Stimulated activated CD4-positive, alpha-beta T cell treated with anti-CD3 and anti-CD28 coated beads, Interleukin-1b, Interleukin-23, amount 100 ng/mL, for 1 hour (primary cell): ENCODE measurements around the gene RIPOR2.
"Not testable (repeated sequence)": the region's sequence is repeated elsewhere in the genome, so short reads cannot be mapped to it uniquely, and the experiment has no call there.

ENCODE experiments used
- DNase-seq, 2 donors: peaks; one replicate each; pipeline ENCODE4 v3.0.0-alpha.2; 2020; ENCODE audit warnings: low read depth in 2 of 2

RIPOR2 gene

GRCh38 chr6:24951811-24952299 is 16.1 kb upstream of the RIPOR2 start:
- no peak for DNase-seq

GRCh38 chr6:24950218-24950941 is 14.6 kb upstream of the RIPOR2 start:
- no peak for DNase-seq

- DNase-seq = no peak
Observed at GRCh38 chr6:24949020-24949569, 13.3 kb upstream of the RIPOR2 start.

- not testable (repeated sequence) for DNase-seq
Observed at GRCh38 chr6:24948261-24948660, 12.5 kb upstream of the RIPOR2 start.

DNA sequence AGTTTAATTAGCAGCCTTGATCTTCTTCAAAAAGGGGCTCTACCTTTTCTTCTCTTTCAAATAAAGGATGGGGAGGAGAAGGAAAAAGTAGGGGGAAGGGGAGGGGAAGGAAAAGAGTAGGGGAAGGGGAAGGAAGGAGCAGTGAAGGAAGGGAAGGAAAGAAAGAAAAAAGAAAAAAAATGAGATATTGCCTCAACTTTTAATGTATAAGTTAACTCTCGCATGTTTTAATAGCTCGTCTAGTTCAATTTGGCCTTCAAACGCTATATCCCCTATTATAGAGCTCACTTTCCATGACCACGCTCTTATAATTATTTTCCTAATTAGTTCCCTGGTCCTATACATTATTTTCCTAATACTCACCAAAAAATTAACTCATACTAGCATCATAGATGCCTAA is 11.9 kb upstream of the RIPOR2 start:
- no peak for DNase-seq

DNA sequence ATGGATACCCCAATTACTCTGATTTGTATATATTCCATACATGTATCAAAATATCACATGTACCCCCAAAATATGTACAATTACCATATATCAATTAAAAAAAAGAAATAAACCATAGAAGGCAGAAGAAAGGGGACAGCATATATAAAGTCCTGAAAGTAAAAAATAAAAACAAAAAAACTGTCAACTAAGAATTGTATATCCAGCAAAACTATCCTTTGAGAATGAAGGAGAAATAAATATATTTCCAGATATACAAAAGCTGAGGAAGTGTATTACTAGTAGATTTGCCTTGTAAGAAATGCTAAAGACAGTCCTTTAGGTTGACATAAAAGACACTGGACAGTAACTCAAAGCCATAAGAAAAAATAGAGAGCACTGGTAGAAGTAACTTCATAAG is 9.3 kb upstream of the RIPOR2 start:
- no peak for DNase-seq

DNA sequence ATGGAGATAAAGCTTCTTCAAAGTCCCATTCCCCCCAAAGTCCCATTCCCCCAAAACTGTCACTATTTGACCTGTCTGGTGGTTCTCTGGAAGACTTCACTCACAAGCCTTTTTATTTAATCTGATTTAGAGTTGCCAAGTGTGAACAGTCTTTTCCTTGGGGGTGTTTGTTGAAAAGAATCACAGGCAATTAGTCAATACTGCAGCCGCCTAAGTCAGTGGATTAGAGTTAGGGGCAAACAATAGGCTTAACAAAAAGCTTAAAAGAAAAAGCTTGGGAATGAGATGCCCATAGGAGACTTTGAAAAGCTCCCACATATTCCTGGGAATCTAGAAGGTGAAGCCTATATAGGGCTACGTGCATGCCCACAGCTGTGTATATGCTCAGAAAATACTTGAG is 8.0 kb upstream of the RIPOR2 start:
- no peak for DNase-seq

DNA sequence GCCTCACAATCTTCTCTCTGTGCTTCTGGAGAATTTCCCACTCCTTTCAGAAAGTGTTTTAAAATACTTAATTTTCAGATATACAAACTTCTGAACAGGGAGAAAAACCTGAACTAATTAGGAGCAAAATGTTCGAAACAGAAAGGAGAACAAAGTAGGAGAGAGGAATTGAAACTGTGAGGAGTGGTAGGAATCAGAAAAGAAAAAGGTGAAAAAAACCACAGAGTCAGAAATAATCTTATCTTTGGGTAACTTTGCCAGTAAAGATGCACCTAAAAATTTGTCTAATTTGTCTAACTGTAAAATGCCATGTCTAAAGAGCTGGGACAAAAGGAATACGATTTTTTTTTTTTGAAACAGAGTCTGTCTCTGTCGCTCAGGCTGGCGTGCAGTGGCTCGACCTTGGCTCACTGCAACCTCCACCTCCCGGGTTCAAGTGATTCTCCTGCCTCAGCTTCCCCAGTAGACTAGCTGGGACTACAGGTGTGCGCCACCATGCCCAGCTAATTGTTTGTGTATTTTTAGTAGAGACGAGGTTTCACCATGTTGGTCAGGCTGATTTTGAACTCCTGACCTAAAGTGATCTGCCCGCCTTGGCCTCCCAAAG is 4.7 kb upstream of the RIPOR2 start:
- no peak for DNase-seq

GRCh38 chr6:24936641-24937317 is 1.0 kb upstream of the RIPOR2 start:
- DNase-seq = no peak

DNA sequence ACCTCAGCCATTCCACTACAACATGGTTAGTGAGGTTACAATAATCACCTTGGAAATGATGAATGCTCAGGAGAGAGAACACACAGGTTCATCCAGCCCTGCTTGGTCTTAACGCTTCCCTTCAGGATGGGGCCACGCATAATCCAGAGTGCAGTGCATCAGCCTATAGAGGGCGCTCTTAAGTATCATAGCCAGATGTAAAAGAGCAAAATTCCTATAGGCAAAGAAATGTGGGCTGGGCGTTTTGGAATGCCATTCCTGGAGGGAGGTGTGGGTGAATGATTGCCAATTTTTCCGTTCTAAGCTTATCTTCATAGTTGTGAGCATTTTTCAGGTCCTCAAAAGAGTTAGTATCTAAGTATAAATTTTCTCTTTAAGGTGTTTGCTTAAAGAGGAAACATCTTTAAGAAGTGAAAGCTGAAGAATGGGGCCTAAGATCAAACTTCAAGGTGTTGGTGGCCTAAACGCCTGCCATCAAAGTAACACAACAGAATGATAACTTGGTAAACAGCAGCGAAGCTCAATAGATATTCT is 1.8 kb downstream of the RIPOR2 start:
- DNase-seq = no peak

- DNase-seq = no peak
Observed at GRCh38 chr6:24933266-24933665, 2.5 kb downstream of the RIPOR2 start.

DNA sequence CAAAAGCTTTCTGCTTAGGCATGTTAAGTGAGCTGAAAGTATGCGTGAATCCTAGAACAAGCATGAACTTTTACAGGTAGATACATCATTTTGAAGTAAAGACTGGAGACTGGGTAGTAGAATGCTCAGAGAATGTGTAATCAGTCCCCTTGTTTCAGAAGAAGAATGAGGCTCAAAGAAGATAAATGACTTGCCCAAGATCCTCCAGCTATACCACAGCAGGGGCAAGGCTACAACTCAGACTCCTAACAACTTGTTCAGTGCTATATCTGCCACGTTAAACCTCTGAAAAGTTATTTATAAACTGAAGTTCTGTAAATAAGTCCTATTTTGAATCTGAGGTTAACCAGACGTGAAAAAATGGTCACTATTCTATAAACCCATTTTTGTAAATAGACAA is 2.9 kb downstream of the RIPOR2 start:
- no peak for DNase-seq

DNA sequence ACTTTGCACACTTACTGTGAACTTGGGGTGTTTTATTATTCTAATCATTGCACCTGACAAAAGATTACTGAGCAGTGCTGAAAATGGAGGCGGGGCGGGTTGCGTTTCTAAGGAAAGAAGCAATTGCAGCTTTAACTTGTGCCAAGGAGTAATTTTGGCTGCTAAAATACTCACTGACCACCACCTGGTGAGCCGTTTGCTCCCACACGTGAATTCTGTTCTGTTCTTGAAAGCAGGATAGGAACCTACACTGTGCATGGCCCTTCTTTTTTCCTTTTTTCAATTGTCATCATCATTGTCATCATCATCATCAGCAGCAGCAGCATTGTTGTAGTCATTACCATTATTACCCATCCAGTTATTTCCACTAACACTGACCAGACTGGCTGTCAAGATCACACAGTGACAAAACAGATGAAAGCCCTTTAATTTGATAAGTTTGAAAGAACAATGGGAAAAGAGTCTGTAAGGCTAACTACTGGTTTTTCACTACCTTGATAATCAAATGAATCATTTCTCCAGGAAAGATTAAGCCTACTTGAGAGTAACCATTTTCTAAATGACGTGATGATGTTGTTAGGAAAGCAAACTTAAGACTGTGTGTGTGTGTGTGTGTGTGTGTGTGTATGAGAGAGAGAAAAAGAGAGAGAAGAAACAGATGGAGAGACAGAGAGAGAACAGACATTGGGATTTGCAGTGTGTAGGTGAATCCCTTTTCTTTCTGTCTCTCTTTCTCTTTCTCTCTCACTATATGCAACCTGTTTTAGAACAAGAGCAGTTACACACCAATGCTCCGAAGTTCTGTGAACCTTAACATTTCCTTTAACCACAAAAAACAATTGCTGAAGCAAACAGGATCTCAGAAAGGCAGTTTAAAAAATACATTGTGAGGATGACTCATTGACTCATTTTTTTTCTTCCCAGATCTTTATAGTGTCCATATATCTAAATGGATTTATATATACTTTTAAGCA is 3.8 kb downstream of the RIPOR2 start:
- no peak for DNase-seq

- DNase-seq = no peak
Observed at GRCh38 chr6:24931296-24931695, 4.5 kb downstream of the RIPOR2 start.

DNA sequence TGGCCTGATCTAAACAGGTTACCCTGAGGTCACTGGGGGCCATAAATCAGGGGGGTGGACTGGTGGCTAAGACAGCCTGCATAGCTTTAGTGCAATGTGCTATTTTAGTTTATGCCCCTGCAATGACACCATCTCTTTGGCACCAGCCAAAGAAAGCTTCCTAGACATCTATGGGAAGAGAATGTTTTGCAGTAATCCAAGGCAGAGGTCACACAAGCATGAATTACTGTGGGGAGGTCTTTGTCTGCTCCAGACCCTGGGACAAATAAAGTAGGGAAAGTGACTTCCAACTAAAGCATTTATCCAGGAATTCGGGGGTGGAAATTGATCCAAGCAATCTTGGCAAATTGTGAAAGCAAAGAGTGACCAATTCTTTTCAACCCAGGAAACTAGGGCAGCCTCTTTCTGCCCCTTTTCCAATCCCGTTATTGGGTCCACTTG is 5.3 kb downstream of the RIPOR2 start:
- no peak for DNase-seq

GRCh38 chr6:24929242-24929641 is 6.5 kb downstream of the RIPOR2 start:
- DNase-seq = no peak

GRCh38 chr6:24927985-24928745 is 7.6 kb downstream of the RIPOR2 start:
- DNase-seq = no peak

- DNase-seq = no peak
Observed at GRCh38 chr6:24927277-24927955, 8.3 kb downstream of the RIPOR2 start.

DNA sequence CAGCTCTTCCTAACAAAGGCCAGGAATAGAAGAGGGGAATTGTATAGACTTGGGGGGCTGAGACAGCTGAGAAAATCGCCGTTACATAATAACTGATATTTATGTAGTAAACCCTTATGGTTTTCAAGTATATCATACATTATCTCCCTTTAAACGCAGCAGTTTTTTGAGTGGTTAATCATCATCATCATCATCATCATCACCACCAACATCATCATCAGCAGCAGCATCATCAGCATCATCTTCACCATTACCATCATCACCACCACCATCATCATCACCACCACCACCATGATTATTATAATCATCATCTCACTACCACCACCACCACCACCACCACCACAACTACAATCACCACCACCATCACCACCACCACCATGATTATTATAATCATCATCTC is 9.1 kb downstream of the RIPOR2 start:
- DNase-seq = not testable (repeated sequence)

DNA sequence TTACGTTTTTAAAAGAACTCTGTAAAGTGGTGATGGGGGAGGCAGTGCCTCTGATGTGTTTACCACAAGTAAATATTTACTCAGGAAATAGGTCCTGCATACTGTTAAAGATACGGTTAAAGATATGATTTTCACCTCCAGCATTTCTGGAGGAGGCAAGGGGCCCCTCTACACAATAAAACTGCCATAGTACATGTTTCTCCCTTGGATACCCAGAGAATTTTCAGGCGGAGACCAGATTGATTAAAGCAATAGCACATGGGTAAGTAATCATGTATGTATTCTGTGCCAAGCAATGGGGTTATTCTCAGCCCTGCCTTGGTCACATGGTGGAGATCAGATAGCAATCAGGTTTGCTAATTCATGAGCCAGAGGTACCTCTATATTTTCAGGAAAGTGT is 9.6 kb downstream of the RIPOR2 start:
- DNase-seq = no peak
